ENCODE measurements around the gene RPL9. TPM values are rescaled to one million over a fixed set of nuclear protein-coding genes. Genes with fewer than 3 reads are reported as not detected.

Gene RPL9
- total and polyA plus RNA-seq, 2 of the 13 experiments (the other 11 are each of a cell fraction or from before 2014, with no cell fraction given) = 993 to 2,148 TPM

GRCh38 chr4:39458505-39459300 lies at the start of gene RPL9, which contains the start of gene LIAS (continued):
- TF ChIP-seq ZNF17 (CRISPR knock-in tag; IDR thresholded peaks at IDR 0.05) = no peak
- TF ChIP-seq NAIF1 (CRISPR knock-in tag; IDR thresholded peaks at IDR 0.05; ENCODE audit: borderline replicate concordance) = peak; percentile 59; the same call in 1 of the 2 replicates
- TF ChIP-seq, protein P1, sequence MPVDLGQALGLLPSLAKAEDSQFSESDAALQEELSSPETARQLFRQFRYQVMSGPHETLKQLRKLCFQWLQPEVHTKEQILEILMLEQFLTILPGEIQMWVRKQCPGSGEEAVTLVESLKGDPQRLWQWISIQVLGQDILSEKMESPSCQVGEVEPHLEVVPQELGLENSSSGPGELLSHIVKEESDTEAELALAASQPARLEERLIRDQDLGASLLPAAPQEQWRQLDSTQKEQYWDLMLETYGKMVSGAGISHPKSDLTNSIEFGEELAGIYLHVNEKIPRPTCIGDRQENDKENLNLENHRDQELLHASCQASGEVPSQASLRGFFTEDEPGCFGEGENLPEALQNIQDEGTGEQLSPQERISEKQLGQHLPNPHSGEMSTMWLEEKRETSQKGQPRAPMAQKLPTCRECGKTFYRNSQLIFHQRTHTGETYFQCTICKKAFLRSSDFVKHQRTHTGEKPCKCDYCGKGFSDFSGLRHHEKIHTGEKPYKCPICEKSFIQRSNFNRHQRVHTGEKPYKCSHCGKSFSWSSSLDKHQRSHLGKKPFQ (CRISPR knock-in tag; IDR thresholded peaks at IDR 0.05; ENCODE audit: insufficient replicate concordance) = peak; percentile 80
- peak; percentile 70; the same call in 1 of the 2 replicates for TF ChIP-seq ZNF33B (CRISPR knock-in tag; IDR thresholded peaks at IDR 0.05)
- peak; percentile 69; the same call in 1 of the 2 replicates for TF ChIP-seq CBFB (CRISPR knock-in tag; IDR thresholded peaks at IDR 0.05)
- TF ChIP-seq ZNF205 (CRISPR knock-in tag; IDR thresholded peaks at IDR 0.05) = peak; percentile 78; the same call in 1 of the 2 replicates
- peak; percentile 83 for TF ChIP-seq MXD4 (CRISPR knock-in tag; IDR thresholded peaks at IDR 0.05)
- peak; percentile 83; the same call in 1 of the 2 replicates for TF ChIP-seq CSRNP1 (CRISPR knock-in tag; IDR thresholded peaks at IDR 0.05)
- peak; percentile 85 for TF ChIP-seq ZNF503 (CRISPR knock-in tag; IDR thresholded peaks at IDR 0.05)
- no peak for TF ChIP-seq GPN1 (CRISPR knock-in tag; IDR thresholded peaks at IDR 0.05; ENCODE audit: borderline replicate concordance)
- no peak for TF ChIP-seq ZNF562 (CRISPR knock-in tag; IDR thresholded peaks at IDR 0.05; ENCODE audit: borderline replicate concordance)
- TF ChIP-seq ZNF263 (CRISPR knock-in tag; IDR thresholded peaks at IDR 0.05) = no peak; the same call in none of the 2 replicates
- no peak for TF ChIP-seq ZNF260 (CRISPR knock-in tag; IDR thresholded peaks at IDR 0.05; ENCODE audit: borderline replicate concordance, low read depth)
- TF ChIP-seq IRX3 (CRISPR knock-in tag; IDR thresholded peaks at IDR 0.05; ENCODE audit: borderline replicate concordance, low read depth) = no peak
- TF ChIP-seq ZUFSP (CRISPR knock-in tag; IDR thresholded peaks at IDR 0.05; ENCODE audit: borderline replicate concordance) = no peak
- no peak for TF ChIP-seq GTF3A (CRISPR knock-in tag; conservative IDR thresholded peaks at IDR 0.05)
- no peak for TF ChIP-seq ZBTB8A (CRISPR knock-in tag; IDR thresholded peaks at IDR 0.05; ENCODE audit: borderline replicate concordance, low read depth)
- TF ChIP-seq ELF1 (CRISPR knock-in tag; IDR thresholded peaks at IDR 0.05) = no peak; the same call in none of the 2 replicates
- TF ChIP-seq HOXA7 (CRISPR knock-in tag; IDR thresholded peaks at IDR 0.05) = no peak
- TF ChIP-seq AGO1 (IDR thresholded peaks at IDR 0.05; ENCODE audit: low read depth, low read length, poor library complexity, severe bottlenecking) = no peak
- TF ChIP-seq HDAC2 (CRISPR knock-in tag; IDR thresholded peaks at IDR 0.05) = peak; percentile 84
- TF ChIP-seq SRSF4 (IDR thresholded peaks at IDR 0.05; ENCODE audit: low read depth, low read length, poor library complexity, severe bottlenecking) = no peak
- TF ChIP-seq RCOR2 (CRISPR knock-in tag; IDR thresholded peaks at IDR 0.05) = peak; percentile 43; the same call in 1 of the 2 replicates

All from HepG2 (cell line).